Nephron (organoid): ENCODE data around the gene MC5R.
"Not testable (repeated sequence)": the region's sequence is repeated elsewhere in the genome, so short reads cannot be mapped to it uniquely, and the experiment has no call there.

Source experiments
- H3K27ac Mint-ChIP-seq, 3 experiments: 2 replicates each; pipeline ENCODE4 v1.8.0; 2020; ENCODE audit warnings: mixed read lengths in 3 of 3, mild to moderate bottlenecking in 2 of 3, moderate library complexity in 1 of 3
- H3K27me3 Mint-ChIP-seq: 2 replicates; pipeline ENCODE4 v1.8.0; 2021; ENCODE audit warnings: low read depth, mild to moderate bottlenecking, moderate library complexity, mixed read lengths
- H3K36me3 Mint-ChIP-seq: 2 replicates; pipeline ENCODE4 v1.8.0; 2020; ENCODE audit warnings: low read depth, mixed read lengths
- H3K4me1 Mint-ChIP-seq: 2 replicates; pipeline ENCODE4 v1.8.0; 2020; ENCODE audit warnings: mixed read lengths
- H3K4me3 Mint-ChIP-seq, 3 experiments: 2 replicates each; pipeline ENCODE4 v1.8.0; 2020; ENCODE audit warnings: mild to moderate bottlenecking in 3 of 3, mixed read lengths in 3 of 3, moderate library complexity in 2 of 3
- H3K9me3 Mint-ChIP-seq: 2 replicates; pipeline ENCODE4 v1.8.0; 2020; ENCODE audit warnings: mixed read lengths
- CTCF ChIP-seq, 3 experiments: fragments of 200-600 bp; sonication (generic); IDR thresholded peaks; one replicate each; pipeline ENCODE4 v1.5.0; 2021; ENCODE audit warnings: antibody characterized with exemption in 3 of 3; ENCODE audit not compliant: unreplicated experiment in 3 of 3

The MC5R gene

GRCh38 chr18:13849791-13850190, 25.8 kb downstream of the MC5R start:
- H3K4me1 Mint-ChIP-seq: no peaks in the 10 kb centered on the region
- H3K4me3 Mint-ChIP-seq: no peak overlapping the region
- peaks cover 4% of the 10 kb centered on the region for H3K27me3 Mint-ChIP-seq
- H3K9me3 Mint-ChIP-seq: peaks cover 41% of the 10 kb centered on the region
- H3K27ac Mint-ChIP-seq: no peak overlapping the region
- TF ChIP-seq CTCF (IDR thresholded peaks at IDR 0.05; ENCODE audit: unreplicated experiment in 3 of 3): no peak
- H3K36me3 Mint-ChIP-seq: peaks cover 3% of the 10 kb centered on the region

GRCh38 chr18:13862898-13863297, 38.9 kb downstream of the MC5R start:
- H3K9me3 Mint-ChIP-seq, H3K27ac Mint-ChIP-seq, H3K4me1 Mint-ChIP-seq, H3K36me3 Mint-ChIP-seq, H3K4me3 Mint-ChIP-seq: not testable (repeated sequence)
- peaks cover 24% of the 10 kb centered on the region for H3K27me3 Mint-ChIP-seq

GRCh38 chr18:13868501-13869271, 44.7 kb downstream of the MC5R start:
- Mint-ChIP-seq H3K36me3 (no peaks in the 10 kb centered on the region), H3K9me3 (no peaks in the 10 kb centered on the region), H3K27me3 (peaks cover 71% of the 10 kb centered on the region), H3K27ac (no peak overlapping the region), H3K4me1 (no peaks in the 10 kb centered on the region), H3K4me3 (peak overlapping the region in 1 of 3 experiments; percentile 12)
- no peak for TF ChIP-seq CTCF (IDR thresholded peaks at IDR 0.05; ENCODE audit: unreplicated experiment in 3 of 3)

GRCh38 chr18:13871701-13872100, 47.8 kb downstream of the MC5R start:
- Mint-ChIP-seq H3K4me3 (no peak overlapping the region), H3K27me3 (peaks cover 63% of the 10 kb centered on the region), H3K9me3 (no peaks in the 10 kb centered on the region)

GRCh38 chr18:13872373-13872772, 48.4 kb downstream of the MC5R start:
- H3K27me3 Mint-ChIP-seq: peaks cover 57% of the 10 kb centered on the region
- H3K4me1 Mint-ChIP-seq: no peaks in the 10 kb centered on the region
- H3K4me3 Mint-ChIP-seq: no peak overlapping the region
- H3K27ac Mint-ChIP-seq: no peak overlapping the region
- TF ChIP-seq CTCF (IDR thresholded peaks at IDR 0.05; ENCODE audit: unreplicated experiment in 3 of 3): no peak
- H3K36me3 Mint-ChIP-seq: no peaks in the 10 kb centered on the region
- no peaks in the 10 kb centered on the region for H3K9me3 Mint-ChIP-seq

More at GRCh38 chr18:13871701-13872100, 47.8 kb downstream of the MC5R start:
- no peak overlapping the region for H3K27ac Mint-ChIP-seq
- H3K4me1 Mint-ChIP-seq: no peaks in the 10 kb centered on the region
- no peak for TF ChIP-seq CTCF (IDR thresholded peaks at IDR 0.05; ENCODE audit: unreplicated experiment in 3 of 3)
- H3K36me3 Mint-ChIP-seq: no peaks in the 10 kb centered on the region

- no peak overlapping the region for H3K27ac Mint-ChIP-seq
- no peak for TF ChIP-seq CTCF (IDR thresholded peaks at IDR 0.05; ENCODE audit: unreplicated experiment in 3 of 3)
- no peaks in the 10 kb centered on the region for H3K4me1 Mint-ChIP-seq
- H3K27me3 Mint-ChIP-seq: peaks cover 52% of the 10 kb centered on the region
- no peaks in the 10 kb centered on the region for H3K9me3 Mint-ChIP-seq
- no peak overlapping the region for H3K4me3 Mint-ChIP-seq
- no peaks in the 10 kb centered on the region for H3K36me3 Mint-ChIP-seq
Observed at GRCh38 chr18:13872932-13873331, 49.0 kb downstream of the MC5R start.
